NCI-H446 treated with DMSO at 0.1 percent for 48 hours (cell line): Measurements from ENCODE around the gene MUC3A.
"Not testable (repeated sequence)": the region's sequence is repeated elsewhere in the genome, so short reads cannot be mapped to it uniquely, and the experiment has no call there.

Experiments used
- DNase-seq: peaks from one replicate; lab custom pipeline; 2025; lab: John Stamatoyannopoulos, UW

The MUC3A gene, protein sequence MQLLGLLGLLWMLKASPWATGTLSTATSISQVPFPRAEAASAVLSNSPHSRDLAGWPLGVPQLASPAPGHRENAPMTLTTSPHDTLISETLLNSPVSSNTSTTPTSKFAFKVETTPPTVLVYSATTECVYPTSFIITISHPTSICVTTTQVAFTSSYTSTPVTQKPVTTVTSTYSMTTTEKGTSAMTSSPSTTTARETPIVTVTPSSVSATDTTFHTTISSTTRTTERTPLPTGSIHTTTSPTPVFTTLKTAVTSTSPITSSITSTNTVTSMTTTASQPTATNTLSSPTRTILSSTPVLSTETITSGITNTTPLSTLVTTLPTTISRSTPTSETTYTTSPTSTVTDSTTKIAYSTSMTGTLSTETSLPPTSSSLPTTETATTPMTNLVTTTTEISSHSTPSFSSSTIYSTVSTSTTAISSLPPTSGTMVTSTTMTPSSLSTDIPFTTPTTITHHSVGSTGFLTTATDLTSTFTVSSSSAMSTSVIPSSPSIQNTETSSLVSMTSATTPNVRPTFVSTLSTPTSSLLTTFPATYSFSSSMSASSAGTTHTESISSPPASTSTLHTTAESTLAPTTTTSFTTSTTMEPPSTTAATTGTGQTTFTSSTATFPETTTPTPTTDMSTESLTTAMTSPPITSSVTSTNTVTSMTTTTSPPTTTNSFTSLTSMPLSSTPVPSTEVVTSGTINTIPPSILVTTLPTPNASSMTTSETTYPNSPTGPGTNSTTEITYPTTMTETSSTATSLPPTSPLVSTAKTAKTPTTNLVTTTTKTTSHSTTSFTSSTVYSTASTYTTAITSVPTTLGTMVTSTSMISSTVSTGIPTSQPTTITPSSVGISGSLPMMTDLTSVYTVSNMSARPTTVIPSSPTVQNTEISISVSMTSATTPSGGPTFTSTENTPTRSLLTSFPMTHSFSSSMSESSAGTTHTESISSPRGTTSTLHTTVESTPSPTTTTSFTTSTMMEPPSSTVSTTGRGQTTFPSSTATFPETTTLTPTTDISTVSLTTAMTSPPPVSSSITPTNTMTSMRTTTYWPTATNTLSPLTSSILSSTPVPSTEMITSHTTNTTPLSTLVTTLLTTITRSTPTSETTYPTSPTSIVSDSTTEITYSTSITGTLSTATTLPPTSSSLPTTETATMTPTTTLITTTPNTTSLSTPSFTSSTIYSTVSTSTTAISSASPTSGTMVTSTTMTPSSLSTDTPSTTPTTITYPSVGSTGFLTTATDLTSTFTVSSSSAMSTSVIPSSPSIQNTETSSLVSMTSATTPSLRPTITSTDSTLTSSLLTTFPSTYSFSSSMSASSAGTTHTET (N-terminal part only)

DNA sequence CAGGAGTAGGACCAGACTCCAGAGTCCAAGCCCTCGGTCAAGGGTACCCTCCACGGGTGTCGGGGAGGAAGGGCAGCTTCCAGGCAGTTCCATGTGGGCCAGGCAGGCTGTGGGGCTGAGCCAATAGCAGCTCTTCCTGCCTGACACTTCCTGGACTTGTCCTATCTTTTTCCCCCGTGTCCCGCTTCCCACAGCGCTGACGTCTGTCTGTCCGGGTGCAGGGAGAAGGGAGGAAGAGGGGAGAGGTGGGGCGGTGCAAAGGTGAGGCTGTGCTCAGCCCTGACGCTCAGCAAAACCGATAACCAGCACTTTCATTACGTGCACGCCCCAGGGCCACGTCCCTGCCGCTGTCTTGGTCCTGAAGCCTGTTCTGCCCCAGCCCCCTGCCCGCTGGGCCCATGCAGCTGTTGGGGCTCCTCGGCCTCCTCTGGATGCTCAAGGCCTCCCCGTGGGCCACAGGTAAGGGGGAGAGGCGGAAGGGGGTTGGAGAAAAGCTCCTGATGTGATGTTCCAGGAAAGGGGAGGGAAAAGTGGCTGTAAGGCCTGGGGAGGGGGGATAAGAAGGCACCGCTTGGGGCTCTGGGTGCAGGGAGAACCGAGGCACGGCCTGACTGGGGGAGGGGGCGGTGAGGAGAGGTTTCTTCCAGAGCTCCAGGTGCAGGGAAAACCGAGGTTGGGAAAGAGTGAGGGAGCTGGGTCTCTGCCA lies at the start of gene MUC3A:
Gene MUC3A, plus strand, starts transcription at position 308 of the 706 bp plus-strand sequence. Its CDS starts 91 bp downstream, at position 399.
- no peak for DNase-seq

DNA sequence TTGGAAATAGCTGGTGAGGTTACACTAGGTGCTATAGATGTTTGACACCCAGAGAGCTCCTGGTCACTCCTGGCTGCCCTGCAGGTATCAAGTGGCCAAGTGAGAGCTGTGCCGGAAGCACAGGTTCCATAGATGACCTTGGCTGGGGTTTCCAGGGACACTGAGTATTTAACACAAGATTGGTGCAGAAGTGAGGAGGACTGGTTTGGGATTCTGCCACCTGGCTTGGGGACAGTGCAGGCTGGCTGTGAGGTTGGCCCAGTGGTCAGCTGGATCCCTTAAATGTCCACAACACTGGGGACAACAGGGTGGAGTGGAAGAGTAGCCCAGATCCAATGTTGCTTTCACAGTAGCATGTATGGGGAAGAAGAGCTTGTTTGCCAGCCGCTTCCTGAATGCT lies 48.4 kb upstream of the MUC3A start:
- DNase-seq: no peak

DNA sequence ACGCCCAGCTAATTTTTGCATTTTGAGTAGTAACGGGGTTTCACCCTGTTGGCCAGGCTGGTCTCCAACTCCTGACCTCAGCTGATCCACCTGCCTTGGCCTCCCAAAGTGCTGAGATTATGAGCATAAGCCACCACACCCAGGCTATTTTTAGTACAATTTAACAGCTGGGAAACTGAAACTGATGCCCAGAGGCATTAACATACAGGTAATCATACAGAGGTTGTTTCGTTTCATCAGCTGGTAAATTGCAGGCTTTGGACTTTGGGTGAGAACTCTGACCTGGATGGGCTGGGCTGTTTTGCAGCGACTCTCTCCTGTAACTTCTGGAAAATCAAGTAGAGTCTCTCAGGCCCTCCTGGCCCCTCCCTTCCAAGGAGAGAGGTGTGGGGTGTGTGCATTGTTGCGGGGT lies 47.4 kb upstream of the MUC3A start:
- DNase-seq: no peak

DNA sequence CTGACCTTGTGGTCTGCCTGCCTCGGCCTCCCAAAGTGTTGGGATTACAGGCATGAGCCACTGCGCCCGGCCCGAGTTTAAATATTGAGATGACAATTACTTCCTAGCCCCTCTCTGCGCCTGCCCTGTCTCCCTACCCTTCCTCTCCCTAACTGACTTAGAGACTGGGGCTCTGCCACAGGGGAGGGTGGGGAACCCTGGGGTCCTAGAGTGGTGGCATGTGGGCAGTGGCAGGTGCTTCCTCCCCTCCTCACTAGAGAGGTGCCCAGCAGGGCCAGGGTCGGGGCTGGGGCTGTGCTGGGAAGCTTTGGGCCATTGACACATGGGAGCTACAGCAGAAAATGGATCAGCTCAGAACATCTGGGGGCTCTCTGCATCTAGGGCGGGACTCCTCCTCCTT lies 46.7 kb upstream of the MUC3A start:
- no peak for DNase-seq

DNA sequence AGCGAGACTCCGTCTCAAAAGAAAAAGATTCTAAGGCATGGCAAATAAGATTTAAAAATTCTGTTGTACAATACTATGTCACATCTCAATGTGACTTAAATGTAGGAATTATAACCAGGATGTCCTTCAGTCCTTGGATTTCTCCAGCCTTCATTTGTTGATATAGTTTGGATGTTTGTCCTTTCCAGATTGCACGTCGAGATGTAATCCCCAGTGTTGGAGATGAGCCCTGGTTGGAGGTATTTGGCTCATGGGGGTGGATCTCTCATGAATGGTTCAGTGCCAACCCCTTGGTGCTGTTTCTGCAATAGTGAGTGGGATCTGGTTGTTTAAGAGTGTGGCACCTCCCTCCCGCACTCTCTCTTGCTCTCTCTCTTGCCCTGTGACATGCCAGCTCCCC lies 40.8 kb upstream of the MUC3A start:
- DNase-seq: no peak

DNA sequence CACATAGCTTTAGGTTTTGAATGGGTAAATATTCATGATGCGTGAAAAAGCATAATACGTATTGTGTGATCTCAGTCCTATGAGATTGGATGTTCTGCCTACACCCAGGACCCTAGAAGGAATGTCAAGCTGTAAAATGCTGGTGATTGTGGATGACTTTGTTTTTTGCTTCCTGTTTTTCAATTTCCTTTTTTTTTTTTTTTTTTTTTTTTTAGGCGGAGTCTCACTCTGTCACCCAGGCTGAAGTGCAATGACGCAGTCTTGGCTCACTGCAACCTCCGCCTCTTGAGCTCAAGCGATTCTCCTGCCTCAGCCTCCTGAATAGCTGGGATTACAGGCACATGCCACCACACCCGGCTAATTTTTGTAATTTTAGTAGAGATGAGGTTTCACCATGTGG lies 38.9 kb upstream of the MUC3A start:
- DNase-seq: not testable (repeated sequence)

DNA sequence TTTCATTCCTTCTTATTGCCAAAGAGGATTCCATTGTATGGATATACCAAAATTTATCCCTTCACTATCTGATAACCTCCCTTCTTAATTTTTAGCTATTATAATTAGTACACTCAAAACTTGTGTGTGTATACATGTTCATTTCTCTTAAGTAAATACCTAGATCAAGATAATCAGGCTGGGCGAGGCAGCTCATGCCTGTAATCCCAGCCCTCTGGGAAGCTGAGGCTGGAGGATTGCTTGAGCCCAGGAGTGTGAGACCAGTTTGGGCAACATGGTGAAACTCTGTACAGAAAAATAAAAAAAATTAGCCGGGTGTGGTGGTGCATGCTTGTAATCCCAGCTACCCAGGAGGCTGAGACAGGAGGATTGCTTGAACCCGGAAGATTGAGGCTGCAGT lies 37.9 kb upstream of the MUC3A start:
- no peak for DNase-seq

DNA sequence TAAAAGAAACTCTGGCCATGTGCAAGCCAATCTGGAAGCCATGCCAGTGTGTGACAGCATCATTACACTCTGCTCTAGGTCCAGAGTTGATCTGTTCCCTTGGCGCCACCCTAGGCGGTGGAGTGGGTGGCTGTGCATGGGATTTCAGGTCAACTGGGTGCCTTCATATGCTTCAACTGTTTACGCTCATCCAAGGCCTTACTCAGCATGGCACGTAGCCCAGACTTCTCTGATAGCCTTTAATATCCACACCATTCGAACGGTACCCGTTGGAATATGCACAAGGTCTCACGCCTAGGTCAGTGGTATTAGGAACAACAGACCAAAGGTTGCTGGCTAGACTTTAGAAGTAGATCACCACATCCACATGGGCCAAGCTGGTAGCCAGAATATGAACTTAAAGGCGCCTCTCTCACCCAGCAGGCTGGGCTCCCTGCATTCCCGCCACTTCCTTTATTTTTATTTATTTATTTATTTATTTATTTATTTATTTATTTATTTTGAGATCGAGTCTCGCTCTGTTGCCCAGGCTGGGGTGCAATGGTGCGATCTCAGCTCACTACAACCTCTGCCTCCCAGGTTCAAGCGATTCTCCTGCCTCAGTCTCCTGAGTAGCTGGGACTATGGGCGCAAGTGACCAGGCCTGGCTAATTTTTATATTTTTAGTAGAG lies 35.0 kb upstream of the MUC3A start:
- DNase-seq: no peak

DNA sequence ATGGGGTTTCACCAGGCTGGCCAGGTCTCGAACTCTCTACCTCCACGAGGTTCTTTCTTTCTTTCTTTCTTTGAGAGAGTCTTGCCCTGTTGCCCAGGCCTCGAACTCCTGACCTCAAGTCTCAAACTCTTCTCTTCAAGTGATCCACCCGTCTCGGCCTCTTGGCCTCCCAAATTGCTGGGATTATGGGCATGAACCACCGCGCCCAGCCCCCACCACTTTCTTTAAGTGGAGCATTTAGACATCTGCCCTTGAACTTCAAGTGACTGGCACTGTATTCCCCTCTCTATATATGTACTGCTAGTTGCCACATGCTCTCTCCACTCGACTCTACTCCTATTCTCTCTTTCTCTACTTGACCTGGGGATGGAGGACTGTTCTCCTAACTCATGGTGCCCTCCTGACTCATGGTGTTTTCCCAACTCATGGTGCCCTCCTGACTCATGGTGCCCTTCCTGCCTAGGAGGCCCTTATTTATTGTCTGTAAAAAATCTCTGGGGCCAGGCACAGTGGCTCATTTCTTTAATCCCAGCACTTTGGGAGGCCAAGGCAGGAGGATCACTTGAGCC lies 34.4 kb upstream of the MUC3A start:
- no peak for DNase-seq

DNA sequence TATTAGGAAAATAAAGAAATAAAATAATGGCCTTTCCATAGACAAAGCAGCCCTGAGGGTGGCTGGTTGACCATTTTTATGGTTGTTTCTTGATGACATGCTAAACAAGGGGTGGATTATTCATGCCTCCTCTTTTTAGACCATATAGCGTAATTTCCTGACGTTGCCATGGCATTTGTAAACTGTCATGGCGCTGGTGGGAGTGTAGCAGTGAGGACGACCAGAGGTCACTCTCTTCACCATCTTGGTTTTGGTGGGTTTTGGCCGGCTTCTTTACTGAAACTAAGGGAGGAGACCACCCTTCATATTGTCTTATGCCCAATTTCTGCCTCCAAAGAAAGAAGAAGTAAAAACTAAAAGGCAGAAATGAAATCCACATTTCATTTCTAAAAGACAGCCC lies 30.0 kb upstream of the MUC3A start:
- not testable (repeated sequence) for DNase-seq

DNA sequence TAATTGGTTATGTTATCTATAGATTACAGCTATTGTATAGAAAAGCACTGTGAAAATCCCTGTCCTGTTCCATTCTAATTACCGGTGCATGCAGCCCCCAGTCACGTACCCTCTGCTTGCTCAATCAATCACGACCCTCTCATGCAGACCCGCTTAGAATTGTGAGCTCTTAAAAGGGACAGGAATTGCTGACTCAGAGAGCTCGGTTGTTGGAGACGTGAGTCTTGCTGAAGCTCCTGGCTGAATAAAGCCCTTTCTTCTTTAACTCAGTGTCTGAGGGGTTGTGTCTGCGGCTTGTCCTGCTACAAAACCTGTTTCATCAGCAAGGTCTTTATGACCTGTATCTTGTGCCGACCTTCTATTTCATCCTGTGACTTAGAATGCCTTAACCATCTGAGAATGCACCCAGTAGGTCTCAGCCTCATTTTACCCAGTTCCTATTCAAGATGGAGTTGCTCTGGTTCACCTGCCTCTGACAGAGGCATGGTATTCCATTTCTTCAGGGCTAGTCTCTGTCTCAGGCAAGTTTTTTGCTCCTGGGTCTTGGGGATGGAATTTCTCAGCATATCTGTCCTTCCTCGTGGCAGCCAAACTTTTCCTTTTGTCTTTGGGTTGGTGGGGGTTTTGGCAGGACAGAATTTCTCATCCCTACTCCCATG lies 29.4 kb upstream of the MUC3A start:
- DNase-seq: not testable (repeated sequence)

DNA sequence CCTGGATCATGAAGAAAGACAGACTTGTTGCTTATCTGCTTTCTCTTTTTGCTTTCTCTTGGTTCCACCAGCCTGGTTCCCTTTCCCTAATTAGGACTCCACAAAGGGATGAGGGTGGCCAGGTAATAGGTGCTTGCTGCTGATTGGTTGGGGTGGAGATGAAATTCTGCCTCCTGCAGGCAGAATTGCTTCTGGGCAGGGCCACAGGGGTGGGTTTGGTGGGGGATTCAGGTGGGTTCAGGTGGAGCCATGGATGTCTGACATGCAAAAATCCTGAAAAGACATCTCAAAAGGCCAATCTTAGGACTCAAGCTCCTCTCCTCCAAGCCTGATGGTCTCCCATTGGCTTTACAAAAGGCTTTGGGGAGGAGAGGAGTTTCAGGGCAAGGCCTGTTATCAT lies 28.3 kb upstream of the MUC3A start:
- no peak for DNase-seq

DNA sequence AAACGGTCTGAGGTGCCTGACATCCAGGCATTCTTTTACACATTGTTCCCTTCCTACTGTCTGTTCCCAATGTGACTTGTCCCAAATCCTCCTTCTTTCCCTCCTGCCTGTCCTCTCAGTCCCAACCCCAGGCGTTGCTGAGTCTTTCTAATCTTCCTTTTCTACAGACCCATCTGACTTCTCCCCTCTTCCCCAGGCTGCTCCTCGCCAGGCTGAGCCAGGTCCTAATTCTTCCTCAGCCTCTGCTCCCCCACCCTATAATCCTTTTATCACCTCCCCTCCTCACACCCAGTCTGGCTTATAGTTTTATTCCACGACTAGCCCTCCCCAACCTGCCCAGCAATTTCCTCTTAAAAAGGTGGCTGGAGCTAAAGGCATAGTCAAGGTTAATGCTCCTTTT lies 25.7 kb upstream of the MUC3A start:
- not testable (repeated sequence) for DNase-seq

DNA sequence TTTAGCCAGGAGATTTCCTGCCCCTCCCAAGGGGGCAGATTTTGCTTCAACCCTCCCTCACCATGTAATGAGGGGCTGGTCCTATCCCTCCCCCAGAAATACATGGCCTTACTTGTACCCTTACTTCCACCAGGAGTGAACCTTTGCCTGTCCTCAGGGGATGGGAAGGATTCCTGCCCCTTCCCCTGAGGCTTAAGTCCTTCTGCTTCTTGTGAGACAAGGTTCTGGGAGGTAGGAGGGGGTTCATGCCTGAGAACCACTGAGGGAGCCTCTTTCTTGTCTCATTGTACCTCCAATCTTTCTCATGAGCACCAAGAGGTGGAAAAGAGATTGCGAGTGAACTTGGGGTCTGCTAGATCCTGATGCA lies 19.5 kb upstream of the MUC3A start:
- no peak for DNase-seq

DNA sequence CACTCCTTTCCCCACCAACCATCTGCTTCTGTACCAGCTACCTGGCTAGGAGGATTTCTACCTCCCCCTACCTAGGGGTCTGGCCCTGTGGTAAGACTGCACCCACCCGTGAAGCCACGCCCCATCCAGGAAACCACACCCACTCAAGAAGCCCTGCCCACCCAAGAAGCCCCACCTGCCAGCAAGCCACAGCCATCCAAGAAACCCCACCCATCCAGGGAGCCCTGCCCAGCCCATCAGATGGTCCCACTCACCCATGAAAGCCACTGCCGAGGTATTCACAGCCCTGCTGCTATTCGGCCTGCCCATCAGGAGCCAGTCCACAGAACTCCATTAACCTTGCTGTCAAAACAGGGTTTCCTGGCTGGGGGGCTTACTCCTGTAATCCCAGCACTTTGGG lies 15.6 kb upstream of the MUC3A start:
- DNase-seq: no peak

DNA sequence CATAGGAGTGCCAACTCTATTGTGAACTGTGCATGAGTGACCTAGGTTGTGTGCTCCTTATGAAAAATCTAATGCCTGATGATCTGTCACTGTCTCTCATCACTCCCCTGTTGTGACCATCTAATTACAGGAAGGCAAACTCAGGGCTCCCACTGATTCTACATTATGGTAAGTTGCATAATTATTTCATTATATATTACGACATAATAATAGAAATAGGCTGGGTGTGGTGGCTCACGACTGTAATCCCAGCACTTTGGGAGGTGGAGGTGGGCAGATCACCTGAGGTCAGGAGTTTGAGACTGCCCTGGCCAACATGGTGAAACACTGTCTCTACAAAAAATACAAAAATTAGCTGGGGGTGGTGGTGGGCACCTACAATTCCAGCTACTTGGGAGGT lies 14.0 kb upstream of the MUC3A start:
- DNase-seq: not testable (repeated sequence)

DNA sequence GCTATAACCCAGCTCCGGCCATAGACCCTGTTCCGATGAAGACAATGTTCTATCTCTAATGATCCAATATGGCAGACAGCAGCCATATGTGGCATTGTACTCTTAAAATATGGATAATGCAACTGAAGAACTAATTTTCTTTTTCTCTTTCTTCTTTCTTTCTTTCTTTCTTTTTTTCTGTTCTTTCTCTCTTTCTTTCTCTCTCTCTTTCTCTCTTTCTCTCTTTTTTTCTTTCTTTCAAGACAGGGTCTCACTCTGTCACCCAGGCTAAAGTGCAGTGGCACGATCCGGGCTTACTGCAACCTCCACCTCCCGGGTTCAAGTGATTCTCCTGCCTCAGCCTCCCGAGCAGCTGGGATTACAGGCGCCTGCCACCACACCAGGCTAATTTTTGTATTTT lies 13.2 kb upstream of the MUC3A start:
- not testable (repeated sequence) for DNase-seq

DNA sequence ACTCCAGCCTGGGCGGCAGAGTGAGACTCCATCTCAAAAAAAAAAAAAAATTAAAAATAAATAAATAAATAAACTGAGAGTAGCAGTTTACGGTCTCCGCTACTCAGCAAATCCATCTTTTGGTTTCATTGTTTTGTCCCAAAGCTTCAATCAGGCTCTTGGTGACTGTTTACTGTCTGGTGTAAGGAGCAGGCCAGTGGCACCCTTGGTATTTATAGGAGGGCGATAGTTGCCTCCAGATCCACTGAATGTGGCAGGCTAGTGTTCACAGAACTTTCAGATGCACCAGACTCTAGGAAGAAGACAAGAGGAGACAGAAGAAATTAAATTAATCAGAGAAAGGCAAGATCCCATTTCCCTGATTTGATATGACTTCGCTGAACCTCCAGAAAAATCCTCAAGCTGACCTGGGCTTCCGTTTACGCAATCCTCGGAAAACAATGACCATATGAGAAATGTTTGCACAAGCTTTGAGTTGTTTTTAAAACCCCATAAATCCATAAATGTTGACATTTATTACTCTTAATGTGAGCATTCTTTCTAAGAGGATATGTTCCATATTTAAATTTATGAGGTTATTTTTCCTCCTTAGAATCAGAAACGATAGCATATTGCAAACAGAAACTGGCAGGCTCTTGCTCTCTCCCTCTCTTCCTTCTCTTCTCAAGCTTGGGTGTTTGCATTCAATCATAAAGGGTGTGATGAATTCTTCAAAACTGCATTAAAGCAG lies 7.1 kb upstream of the MUC3A start:
- no peak for DNase-seq

DNA sequence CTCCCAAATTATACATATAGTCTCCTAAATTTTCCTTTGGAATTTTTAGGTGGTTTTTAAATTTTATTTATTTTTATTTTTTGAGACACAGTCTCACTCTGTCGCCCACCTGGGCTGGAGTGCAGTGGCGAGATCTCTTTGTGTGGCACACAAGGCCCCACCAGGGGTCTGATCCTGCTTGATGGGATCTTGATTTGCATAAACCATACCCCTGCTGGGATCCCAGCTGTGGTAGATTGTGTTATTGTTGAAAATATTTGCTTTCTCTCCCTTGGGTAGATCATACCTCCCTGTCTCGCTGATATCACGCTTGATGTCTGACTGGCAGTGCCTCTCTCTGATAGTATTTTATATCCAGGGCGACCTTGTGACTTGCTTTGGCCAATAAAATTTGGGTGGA lies 5.6 kb upstream of the MUC3A start:
- DNase-seq: no peak

DNA sequence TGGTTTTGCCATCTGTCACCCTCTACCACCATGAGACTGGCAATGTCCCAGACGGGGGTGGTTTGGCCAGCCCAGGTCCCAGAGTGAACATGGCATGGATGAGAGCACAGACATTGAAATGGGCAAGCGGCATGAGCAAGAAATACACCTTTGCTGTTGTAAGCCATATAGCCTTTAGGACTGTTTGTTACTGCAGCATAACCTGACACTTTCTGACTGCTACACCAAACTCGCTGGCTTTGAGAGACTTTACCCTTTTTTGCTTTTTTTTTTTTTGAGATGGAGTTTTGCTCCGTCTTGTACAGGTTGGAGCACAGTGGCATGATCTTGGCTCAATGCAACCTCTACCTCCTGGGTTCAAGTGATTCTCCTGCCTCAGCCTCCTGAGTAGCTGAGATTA lies 5.2 kb upstream of the MUC3A start:
- DNase-seq: no peak
